C4-2B (cell line): ENCODE data around the gene NPFF.

ENCODE experiments used
- CTCF ChIP-seq: fragments of 450-650 bp; conservative IDR thresholded peaks from 2 replicates; pipeline ENCODE4 v1.5.1; 2017; ENCODE audit warnings: mild to moderate bottlenecking
- ZFX ChIP-seq: fragments of 450-650 bp; IDR thresholded peaks from 2 replicates; pipeline ENCODE4 v1.6.1; 2017

GRCh38 chr12:53505555-53506449 lies 1.5 kb downstream of the NPFF start:
- TF ChIP-seq CTCF (no peak), ZFX (no peak)
